ENCODE data around the gene CIC. TPM values are rescaled to one million over a fixed set of nuclear protein-coding genes. Genes with fewer than 3 reads are reported as not detected.

Gene CIC
- total RNA-seq, 1 donor from 2014 or later: 36.1 TPM

- Histone ChIP-seq H3K9me3 (no peaks in the 10 kb centered on the region), H3K27ac (no peak overlapping the region), H3K4me1 (peaks cover 14% of the 10 kb centered on the region), H3K36me3 (peaks cover 0 to 70% of the 10 kb centered on the region in 2 donors), H3K27me3 (no peaks in the 10 kb centered on the region), H3K4me3 (no peak overlapping the region)
- intact Hi-C loops (cut with DNase I): no loop called here
- TF ChIP-seq CTCF (IDR thresholded peaks at IDR 0.05) (peak in 1 of 3 experiments; percentile 42), POLR2A (IDR thresholded peaks at IDR 0.05) (no peak)
- DNase-seq (ENCODE audit: extremely low spot score in 2 of 2): no peak
Observed at GRCh38 chr19:42290523-42291434, 21.7 kb downstream of the CIC start.

GRCh38 chr19:42291435-42291810 is 22.4 kb downstream of the CIC start:
- no peaks in the 10 kb centered on the region for H3K27me3 ChIP-seq
- peaks cover 8% of the 10 kb centered on the region for H3K4me1 ChIP-seq
- no peak overlapping the region for H3K27ac ChIP-seq
- intact Hi-C loops (cut with DNase I): no loop called here
- H3K9me3 ChIP-seq: no peaks in the 10 kb centered on the region
- TF ChIP-seq POLR2AphosphoS5 (IDR thresholded peaks at IDR 0.05; ENCODE audit: insufficient read depth in 1 of 2, low read depth in 1 of 2) (no peak), CTCF (IDR thresholded peaks at IDR 0.05) (no peak), POLR2A (IDR thresholded peaks at IDR 0.05) (no peak)
- peaks cover 0 to 70% of the 10 kb centered on the region in 2 donors for H3K36me3 ChIP-seq
- H3K4me3 ChIP-seq: no peak overlapping the region
- DNase-seq (ENCODE audit: extremely low spot score in 2 of 2): no peak

- no peaks in the 10 kb centered on the region for H3K4me1 ChIP-seq
- H3K9me3 ChIP-seq: no peaks in the 10 kb centered on the region
- TF ChIP-seq POLR2AphosphoS5 (IDR thresholded peaks at IDR 0.05; ENCODE audit: insufficient read depth in 1 of 2, low read depth in 1 of 2) (no peak), CTCF (IDR thresholded peaks at IDR 0.05) (no peak), POLR2A (IDR thresholded peaks at IDR 0.05) (no peak)
- H3K27me3 ChIP-seq: no peaks in the 10 kb centered on the region
- DNase-seq (ENCODE audit: extremely low spot score in 2 of 2): no peak
- no peak overlapping the region for H3K4me3 ChIP-seq
- H3K27ac ChIP-seq: no peak overlapping the region
- peaks cover 0 to 67% of the 10 kb centered on the region in 2 donors for H3K36me3 ChIP-seq
- intact Hi-C loops (cut with DNase I): no loop called here
Observed at GRCh38 chr19:42292042-42292960, 23.2 kb downstream of the CIC start.

- peaks cover 0 to 61% of the 10 kb centered on the region in 2 donors for H3K36me3 ChIP-seq
- TF ChIP-seq CTCF (IDR thresholded peaks at IDR 0.05) (no peak), POLR2A (IDR thresholded peaks at IDR 0.05) (no peak), POLR2AphosphoS5 (IDR thresholded peaks at IDR 0.05; ENCODE audit: insufficient read depth in 1 of 2, low read depth in 1 of 2) (no peak)
- no peaks in the 10 kb centered on the region for H3K9me3 ChIP-seq
- no peak overlapping the region for H3K27ac ChIP-seq
- H3K27me3 ChIP-seq: no peaks in the 10 kb centered on the region
- no peak overlapping the region for H3K4me3 ChIP-seq
- intact Hi-C loops (cut with DNase I): no loop called here
- no peaks in the 10 kb centered on the region for H3K4me1 ChIP-seq
- DNase-seq (ENCODE audit: extremely low spot score in 2 of 2): no peak
Observed at GRCh38 chr19:42292963-42293362, 23.9 kb downstream of the CIC start.
